HEK293T (cell line): ENCODE data around the gene ARL10.
A peak's percentile ranks its signal among the peaks of the same experiment; 100 is the strongest.

Source experiments
- CTCF ChIA-PET: fragments of 350-600 bp; formaldehyde crosslinking; extraction: SDS; loops from one replicate; lab custom pipeline; 2021; ENCODE audit warnings: antibody characterized with exemption, inconsistent platforms; lab: Yijun Ruan, JAX
- POLR2A ChIA-PET: fragments of 350-600 bp; formaldehyde crosslinking; extraction: SDS; loops from one replicate; lab custom pipeline; 2020; ENCODE audit warnings: antibody characterized with exemption, inconsistent platforms; lab: Yijun Ruan, JAX
- DNase-seq: peaks from one replicate; pipeline ENCODE4 v3.0.0; 2012; ENCODE audit warnings: mixed read lengths; ENCODE audit errors: extremely low spot score
- ARNT ChIP-seq: fragments of 450-650 bp; IDR thresholded peaks from 2 replicates; pipeline ENCODE4 v1.6.1; 2017; ENCODE audit warnings: mild to moderate bottlenecking
- BHLHE40 ChIP-seq: fragments of 450-650 bp; IDR thresholded peaks from 2 replicates; pipeline ENCODE4 v1.6.1; 2016; ENCODE audit warnings: mild to moderate bottlenecking, moderate library complexity, borderline replicate concordance
- CTBP1 ChIP-seq: fragments of 450-650 bp; IDR thresholded peaks from 2 replicates; pipeline ENCODE4 v1.6.1; 2016; ENCODE audit warnings: borderline replicate concordance
- ELF4 ChIP-seq: fragments of 450-650 bp; IDR thresholded peaks from 2 replicates; pipeline ENCODE4 v1.6.1; 2017; ENCODE audit warnings: antibody characterized with exemption
- FOXA1 ChIP-seq: fragments of 450-650 bp; IDR thresholded peaks from 2 replicates; pipeline ENCODE4 v1.6.1; 2016; ENCODE audit warnings: mild to moderate bottlenecking
- FOXK2 ChIP-seq: fragments of 450-650 bp; IDR thresholded peaks from 2 replicates; pipeline ENCODE4 v1.6.1; 2016; ENCODE audit warnings: mild to moderate bottlenecking
- FOXM1 ChIP-seq: fragments of 450-650 bp; IDR thresholded peaks from 2 replicates; pipeline ENCODE4 v1.6.1; 2017; ENCODE audit warnings: mild to moderate bottlenecking, borderline replicate concordance
- HDGF ChIP-seq: fragments of 450-650 bp; IDR thresholded peaks from 2 replicates; pipeline ENCODE4 v1.6.1; 2017; ENCODE audit warnings: antibody characterized with exemption, borderline replicate concordance
- L3MBTL2 ChIP-seq: fragments of 450-650 bp; conservative IDR thresholded peaks from 2 replicates; pipeline ENCODE4 v1.6.1; 2016; ENCODE audit warnings: mild to moderate bottlenecking
- LEF1 ChIP-seq: fragments of 450-650 bp; IDR thresholded peaks from 2 replicates; pipeline ENCODE4 v1.6.1; 2017; ENCODE audit warnings: mild to moderate bottlenecking, borderline replicate concordance
- NFRKB ChIP-seq: fragments of 450-650 bp; IDR thresholded peaks from 2 replicates; pipeline ENCODE4 v1.6.1; 2016; ENCODE audit warnings: mild to moderate bottlenecking, moderate library complexity
- PKNOX1 ChIP-seq: fragments of 450-650 bp; IDR thresholded peaks from 2 replicates; pipeline ENCODE4 v1.6.1; 2016
- SP1 ChIP-seq: fragments of 450-650 bp; IDR thresholded peaks from 2 replicates; pipeline ENCODE4 v1.6.1; 2017
- SUZ12 ChIP-seq: fragments of 450-650 bp; IDR thresholded peaks from 2 replicates; pipeline ENCODE4 v1.6.1; 2016; ENCODE audit warnings: mild to moderate bottlenecking
- TARDBP ChIP-seq: fragments of 450-650 bp; IDR thresholded peaks from 2 replicates; pipeline ENCODE4 v1.6.1; 2016
- ZNF384 ChIP-seq: fragments of 450-650 bp; IDR thresholded peaks from 2 replicates; pipeline ENCODE4 v1.6.1; 2016

ARL10 gene

GRCh38 chr5:176361437-176362232, 3.7 kb upstream of the ARL10 start, which contains the start of gene KIAA1191:
KIAA1191 (minus strand) TSS chr5:176361764; CDS start chr5:176359508, 2,256 bp downstream.
- POLR2A ChIA-PET, result interaction anchor here (0.6 to 3.7 kb wide), 8 partner anchors 8 to 195 kb away, joined by 3 to 22 read pairs (median 4); partner anchors contain the start of genes CLTB, HIGD2A and NOP16
- no peak for TF ChIP-seq FOXM1
- TF ChIP-seq FOXA1, result no peak
- TF ChIP-seq L3MBTL2, result 0 out of 2 replicates have a peak, but pooled peaks have one; percentile 38
- no peak for TF ChIP-seq SUZ12
- TF ChIP-seq TARDBP, result peak; percentile 71; the same call in 1 of the 2 replicates
- TF ChIP-seq SP1, result no peak
- TF ChIP-seq LEF1, result no peak
- no peak for TF ChIP-seq PKNOX1
- peak; percentile 62 for TF ChIP-seq ELF4
- no peak for TF ChIP-seq FOXK2
- no peak for TF ChIP-seq NFRKB
- TF ChIP-seq ARNT, result no peak
- TF ChIP-seq CTBP1, result no peak
- no peak for TF ChIP-seq HDGF
- CTCF ChIA-PET, result interaction anchor here (1.7 kb wide), 1 partner anchor 176 kb away, joined by 4 read pairs; no protein-coding TSS in a partner anchor
- peak; percentile 95 for DNase-seq

DNA sequence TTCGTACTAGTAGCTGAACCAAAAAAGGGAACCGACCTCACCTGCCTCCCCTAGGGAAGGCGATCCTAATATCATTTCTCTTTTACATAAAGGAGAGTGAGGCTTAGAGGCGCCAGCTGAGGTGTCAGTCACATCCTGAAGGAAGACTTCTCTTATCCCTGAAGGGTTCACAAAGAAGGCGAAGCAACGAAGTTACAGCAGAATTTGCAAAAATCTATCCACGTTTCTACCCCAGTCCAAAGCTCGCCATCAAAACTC, 3.1 kb upstream of the ARL10 start:
- TF ChIP-seq PKNOX1 (no peak), LEF1 (no peak), ARNT (no peak), TARDBP (no peak), BHLHE40 (no peak), FOXK2 (no peak), FOXM1 (no peak), CTBP1 (no peak), SP1 (no peak), SUZ12 (no peak), ZNF384 (no peak), ELF4 (no peak)
- POLR2A ChIA-PET, result interaction anchor here (0.6 to 3.7 kb wide), 4 partner anchors 9 to 194 kb away, joined by 3 to 22 read pairs (median 8); partner anchors contain the start of genes HIGD2A and NOP16
- no peak for DNase-seq
- CTCF ChIA-PET, result interaction anchor here (1.7 kb wide), 1 partner anchor 176 kb away, joined by 4 read pairs; no protein-coding TSS in a partner anchor

- ChIA-PET CTCF (no interaction called here), POLR2A (no interaction called here)
- no peak for DNase-seq
- TF ChIP-seq L3MBTL2, result 0 out of 2 replicates have a peak, but pooled peaks have one; percentile 33
- TF ChIP-seq LEF1, result no peak
Measured at GRCh38 chr5:176364765-176365350, 429 bp upstream of the ARL10 start.

DNA sequence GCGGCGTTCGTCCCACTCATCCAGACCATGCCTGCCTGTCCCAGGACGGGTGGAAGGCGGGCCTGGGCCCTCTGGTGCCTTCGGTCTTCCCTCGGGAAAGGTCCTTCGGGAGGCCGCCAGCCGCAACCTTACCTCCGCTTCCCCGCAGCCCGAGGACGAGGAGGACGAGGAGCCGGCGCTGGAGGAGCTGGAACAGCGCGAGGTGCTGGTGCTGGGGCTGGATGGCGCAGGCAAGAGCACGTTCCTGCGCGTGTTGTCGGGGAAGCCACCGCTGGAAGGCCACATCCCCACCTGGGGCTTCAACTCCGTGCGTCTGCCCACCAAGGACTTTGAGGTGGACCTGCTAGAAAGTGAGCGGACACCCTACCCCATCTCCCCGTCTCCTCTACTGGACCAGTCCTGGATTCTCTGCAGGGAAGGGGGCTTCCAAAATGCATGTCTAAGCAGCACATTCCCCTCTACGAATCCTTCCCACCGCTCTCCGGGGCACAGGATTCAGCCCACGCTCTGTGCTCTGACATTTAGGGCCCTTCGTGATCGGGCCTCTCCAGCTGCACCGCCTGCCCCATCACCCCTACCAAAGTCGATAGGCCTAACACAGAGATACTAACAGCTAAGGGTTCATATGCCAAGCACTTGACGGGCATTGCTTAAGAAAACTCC, 1.1 kb downstream of the ARL10 start:
- ChIA-PET CTCF (no interaction called here), POLR2A (interaction anchor here (1.1 kb wide), 1 partner anchor 22 kb away, joined by 6 read pairs; the partner anchor contains the start of genes HIGD2A and NOP16)
- TF ChIP-seq PKNOX1, result no peak
- TF ChIP-seq HDGF, result 0 out of 2 replicates have a peak, but pooled peaks have one; percentile 55
- no peak for DNase-seq

- ChIA-PET POLR2A (no interaction called here), CTCF (no interaction called here)
- no peak for DNase-seq
- TF ChIP-seq PKNOX1 (no peak), ELF4 (no peak), FOXA1 (no peak), BHLHE40 (no peak), SUZ12 (no peak)
Measured at GRCh38 chr5:176368726-176369125, 3.4 kb downstream of the ARL10 start.
